ENCODE measurements around the gene MID1.

The MID1 gene

DNA sequence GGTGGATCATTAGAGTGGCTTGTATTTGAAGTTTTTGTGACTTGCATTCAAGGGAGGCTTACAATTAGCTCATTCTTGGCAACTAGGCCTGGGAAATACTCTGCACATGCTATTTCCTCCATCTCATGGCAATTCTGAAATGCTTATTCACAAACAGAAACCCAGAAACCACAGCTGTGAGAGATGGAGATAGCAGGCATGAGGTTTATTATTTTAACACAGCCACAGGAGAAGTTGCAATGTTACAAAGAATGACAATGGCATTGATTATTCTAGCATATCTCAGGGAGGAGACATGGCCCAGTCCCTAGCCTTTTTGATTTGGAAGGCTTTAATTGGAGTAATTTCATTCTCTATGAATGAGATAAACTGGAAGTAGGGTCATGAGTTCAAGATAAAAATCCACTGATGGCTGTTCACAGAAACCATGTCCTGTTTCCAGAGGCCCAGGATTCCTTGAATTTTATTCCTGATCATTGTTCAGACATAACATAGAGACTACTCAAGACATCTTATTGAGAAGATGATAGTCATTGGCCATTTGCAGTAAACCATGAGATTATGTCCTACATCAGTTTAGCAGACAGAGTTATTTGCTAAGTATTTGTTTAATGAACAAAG lies 123.9 kb downstream of the MID1 start:
- H3K27ac ChIP-seq: no peak overlapping the region
- TF ChIP-seq, protein P1, sequence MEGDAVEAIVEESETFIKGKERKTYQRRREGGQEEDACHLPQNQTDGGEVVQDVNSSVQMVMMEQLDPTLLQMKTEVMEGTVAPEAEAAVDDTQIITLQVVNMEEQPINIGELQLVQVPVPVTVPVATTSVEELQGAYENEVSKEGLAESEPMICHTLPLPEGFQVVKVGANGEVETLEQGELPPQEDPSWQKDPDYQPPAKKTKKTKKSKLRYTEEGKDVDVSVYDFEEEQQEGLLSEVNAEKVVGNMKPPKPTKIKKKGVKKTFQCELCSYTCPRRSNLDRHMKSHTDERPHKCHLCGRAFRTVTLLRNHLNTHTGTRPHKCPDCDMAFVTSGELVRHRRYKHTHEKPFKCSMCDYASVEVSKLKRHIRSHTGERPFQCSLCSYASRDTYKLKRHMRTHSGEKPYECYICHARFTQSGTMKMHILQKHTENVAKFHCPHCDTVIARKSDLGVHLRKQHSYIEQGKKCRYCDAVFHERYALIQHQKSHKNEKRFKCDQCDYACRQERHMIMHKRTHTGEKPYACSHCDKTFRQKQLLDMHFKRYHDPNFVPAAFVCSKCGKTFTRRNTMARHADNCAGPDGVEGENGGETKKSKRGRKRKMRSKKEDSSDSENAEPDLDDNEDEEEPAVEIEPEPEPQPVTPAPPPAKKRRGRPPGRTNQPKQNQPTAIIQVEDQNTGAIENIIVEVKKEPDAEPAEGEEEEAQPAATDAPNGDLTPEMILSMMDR (IDR thresholded peaks at IDR 0.05): no peak
- TF ChIP-seq ZFX (IDR thresholded peaks at IDR 0.05; ENCODE audit: borderline replicate concordance): no peak

DNA sequence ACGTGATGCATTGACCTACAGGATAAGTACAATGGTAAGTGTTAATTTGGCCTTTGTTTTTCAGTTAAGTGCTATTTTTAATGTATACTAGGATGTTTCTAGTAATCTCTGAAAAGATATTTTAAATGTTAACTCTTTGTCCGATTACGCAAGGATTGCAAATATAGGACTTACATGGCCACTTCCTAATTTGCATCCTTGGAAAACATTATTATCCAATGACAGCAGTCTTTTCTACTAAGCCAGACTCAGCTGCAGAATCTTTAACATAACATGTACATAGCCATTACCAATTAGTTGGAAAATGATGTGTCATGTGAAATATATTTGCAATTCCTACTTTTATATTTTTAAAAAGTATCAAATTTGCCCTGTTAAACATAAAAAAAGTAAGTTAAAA lies 124.7 kb downstream of the MID1 start:
- TF ChIP-seq ZFX (IDR thresholded peaks at IDR 0.05; ENCODE audit: borderline replicate concordance): no peak
- TF ChIP-seq, protein P1 (IDR thresholded peaks at IDR 0.05): no peak

DNA sequence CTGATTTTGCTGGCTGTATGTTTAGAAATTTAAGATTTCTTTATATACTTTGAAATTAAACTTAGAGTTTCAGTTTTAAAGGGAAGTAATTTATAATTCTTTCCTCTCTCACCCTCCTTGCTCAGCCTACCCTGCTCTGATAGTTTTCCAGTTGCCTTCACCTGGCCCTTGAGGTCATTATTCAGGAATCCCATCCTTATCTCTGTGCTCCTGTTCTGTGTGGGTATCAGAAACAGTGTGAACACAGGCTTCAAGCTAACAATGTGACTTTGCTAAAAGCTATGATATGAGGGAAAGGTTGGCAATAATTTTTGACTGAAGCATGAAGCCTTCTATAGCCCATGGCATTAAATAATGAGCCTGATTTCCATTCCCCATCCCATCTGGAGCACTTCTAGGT lies 128.1 kb downstream of the MID1 start:
- no peak for TF ChIP-seq ZFX (IDR thresholded peaks at IDR 0.05; ENCODE audit: borderline replicate concordance)
- TF ChIP-seq, protein P1 (IDR thresholded peaks at IDR 0.05): no peak
- no peak overlapping the region for H3K27ac ChIP-seq

More for the DNA sequence above, 124.7 kb downstream of the MID1 start:
- H3K27ac ChIP-seq: no peak overlapping the region

DNA sequence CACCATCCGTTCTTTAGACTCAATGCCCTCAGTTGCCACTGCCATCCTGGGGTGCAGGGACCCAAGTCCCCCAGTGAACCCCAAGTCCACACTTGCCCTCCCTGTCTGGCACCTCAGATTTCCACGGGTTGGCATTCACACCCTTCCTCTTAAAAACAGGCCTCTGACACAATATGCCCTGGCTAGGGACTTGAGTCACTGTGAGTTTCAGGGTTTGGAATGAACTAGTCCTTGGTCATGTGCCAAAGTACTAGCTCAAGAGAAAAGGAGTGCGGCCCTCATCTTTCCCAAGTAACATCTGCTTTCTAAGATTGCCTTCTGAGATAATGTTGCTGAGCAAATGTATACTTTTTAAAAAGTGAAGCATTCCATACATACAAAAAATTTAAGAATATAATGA lies 134.0 kb downstream of the MID1 start:
- TF ChIP-seq, protein P1 (IDR thresholded peaks at IDR 0.05): no peak
- no peak for TF ChIP-seq ZFX (IDR thresholded peaks at IDR 0.05; ENCODE audit: borderline replicate concordance)
- no peak overlapping the region for H3K27ac ChIP-seq

GRCh38 chrX:10485326-10485725 lies 135.1 kb downstream of the MID1 start:
- TF ChIP-seq, protein P1 (IDR thresholded peaks at IDR 0.05): no peak
- no peak for TF ChIP-seq ZFX (IDR thresholded peaks at IDR 0.05; ENCODE audit: borderline replicate concordance)
- H3K27ac ChIP-seq: no peak overlapping the region

- TF ChIP-seq, protein P1 (IDR thresholded peaks at IDR 0.05): no peak
- no peak for TF ChIP-seq ZFX (IDR thresholded peaks at IDR 0.05; ENCODE audit: borderline replicate concordance)
- no peak overlapping the region for H3K27ac ChIP-seq
Observed at GRCh38 chrX:10484683-10485247, 135.6 kb downstream of the MID1 start.

DNA sequence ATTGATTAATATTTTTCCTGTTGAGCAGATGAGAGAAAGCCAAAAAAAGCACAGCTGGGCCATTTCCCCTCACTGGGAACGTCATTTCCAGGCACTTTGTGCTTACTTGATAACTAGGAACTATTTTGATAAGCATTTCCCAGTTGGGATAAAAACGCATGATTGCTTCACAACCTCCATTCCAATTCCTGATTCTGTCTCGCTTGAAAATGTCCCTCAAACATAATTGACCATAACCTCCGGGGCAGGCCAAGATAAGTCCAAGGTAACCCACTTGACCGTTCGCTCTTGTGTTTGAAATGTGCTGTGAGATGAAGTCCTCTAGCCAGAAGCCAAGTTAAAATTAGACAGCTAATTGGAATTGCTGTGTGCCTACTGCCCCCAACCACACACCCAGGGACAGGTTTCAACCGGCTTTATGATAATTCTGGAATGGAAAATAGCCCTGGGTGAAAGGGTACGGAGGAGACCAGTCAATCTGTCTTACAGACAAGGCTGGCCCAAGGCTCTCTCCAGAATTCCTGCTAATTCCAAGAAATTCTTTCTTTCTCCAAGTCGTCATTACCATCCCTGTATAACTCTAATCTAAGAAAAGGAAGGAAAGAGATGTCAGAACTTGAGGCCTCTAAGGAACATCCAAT lies 137.1 kb downstream of the MID1 start:
- no peak for TF ChIP-seq ZFX (IDR thresholded peaks at IDR 0.05; ENCODE audit: borderline replicate concordance)
- TF ChIP-seq, protein P1 (IDR thresholded peaks at IDR 0.05): no peak
- H3K27ac ChIP-seq: no peak overlapping the region
